Measurements from ENCODE around the gene KLHL21. TPM values are rescaled to one million over a fixed set of nuclear protein-coding genes. Genes with fewer than 3 reads are reported as not detected.
"Not testable (repeated sequence)": the region's sequence is repeated elsewhere in the genome, so short reads cannot be mapped to it uniquely, and the experiment has no call there.

Gene KLHL21
- total RNA-seq, 1 donor from 2014 or later: 8.2 TPM

GRCh38 chr1:6560267-6560666 lies 42.4 kb downstream of the KLHL21 start:
- FAIRE-seq (no peak), DNase-seq (ENCODE audit: low spot score in 2 of 2) (no peak)

GRCh38 chr1:6559161-6559560 lies 43.5 kb downstream of the KLHL21 start:
- not testable (repeated sequence) for DNase-seq (ENCODE audit: low spot score in 2 of 2); FAIRE-seq

- FAIRE-seq (no peak), DNase-seq (ENCODE audit: low spot score in 2 of 2) (no peak)
Observed at GRCh38 chr1:6557597-6557996, 45.1 kb downstream of the KLHL21 start.

- DNase-seq (ENCODE audit: low spot score in 2 of 2): no peak
- no peak for FAIRE-seq
Observed at GRCh38 chr1:6554907-6555778, 47.5 kb downstream of the KLHL21 start, which contains the start of gene TAS1R1. Gene TAS1R1 (plus strand): TSS chr1:6555307. CDS start chr1:6555374, 67 bp downstream.

- no peak for FAIRE-seq
- peak; percentile 95 to 97 for DNase-seq (ENCODE audit: low spot score in 2 of 2)
Observed at GRCh38 chr1:6554031-6554906, 48.4 kb downstream of the KLHL21 start, which contains the start of gene NOL9. Gene NOL9 (minus strand): TSS chr1:6554513. CDS start chr1:6554502, 11 bp downstream.

GRCh38 chr1:6547301-6547700 lies 55.4 kb downstream of the KLHL21 start:
- FAIRE-seq (no peak), DNase-seq (ENCODE audit: low spot score in 2 of 2) (no peak)

- DNase-seq (ENCODE audit: low spot score in 2 of 2) (no peak), FAIRE-seq (no peak)
Observed at GRCh38 chr1:6546326-6546725, 56.3 kb downstream of the KLHL21 start.

GRCh38 chr1:6545276-6546112 lies 57.2 kb downstream of the KLHL21 start:
- DNase-seq (ENCODE audit: low spot score in 2 of 2) (no peak), FAIRE-seq (no peak)

GRCh38 chr1:6544831-6545230 lies 57.8 kb downstream of the KLHL21 start:
- FAIRE-seq (no peak), DNase-seq (ENCODE audit: low spot score in 2 of 2) (no peak)

Small RNA genes lying within 50 kb of the gene (small RNA-seq; reads per million reads assigned to genes)
- gene RNU6-731P: not detected

Other genes starting within 250 kb of the KLHL21 start
- gene ACOT7, start 209.1 kb downstream of the KLHL21 start, total RNA-seq: 40.8 TPM
- not detected for gene HES2, start 182.9 kb downstream of the KLHL21 start, total RNA-seq
- gene ESPN, start 178.1 kb downstream of the KLHL21 start, total RNA-seq: not detected
- gene TNFRSF25, start 136.7 kb downstream of the KLHL21 start, total RNA-seq: 9.0 TPM
- 24.9 TPM for gene PLEKHG5, start 111.2 kb downstream of the KLHL21 start, total RNA-seq
- gene NOL9, start 48.4 kb downstream of the KLHL21 start, total RNA-seq: 35.9 TPM
- not detected for gene TAS1R1, start 47.6 kb downstream of the KLHL21 start, total RNA-seq
- 11.4 TPM for gene ZBTB48, start 22.9 kb downstream of the KLHL21 start, total RNA-seq
- gene PHF13, start 10.9 kb upstream of the KLHL21 start, total RNA-seq: 14.3 TPM
- gene THAP3, start 22.0 kb upstream of the KLHL21 start, total RNA-seq: 22.8 TPM
- 24.5 TPM for gene DNAJC11, start 98.9 kb upstream of the KLHL21 start, total RNA-seq
- 127 TPM for gene CAMTA1, start 182.6 kb upstream of the KLHL21 start, total RNA-seq